Rectal smooth muscle tissue (tissue), 1 donor: ENCODE data around the gene R3HDM1.
A peak's percentile ranks its signal among the peaks of the same experiment; 100 is the strongest.
"Not testable (repeated sequence)": the region's sequence is repeated elsewhere in the genome, so short reads cannot be mapped to it uniquely, and the experiment has no call there.

Experiments used
- H3K27ac ChIP-seq: one replicate; pipeline ENCODE4 v1.7.0; 2013; ENCODE audit warnings: low read depth, low read length, inconsistent platforms
- H3K27me3 ChIP-seq: one replicate; pipeline ENCODE4 v1.7.0; 2013; ENCODE audit warnings: low read length; ENCODE audit not compliant: control insufficient read depth, insufficient read depth
- H3K36me3 ChIP-seq: one replicate; pipeline ENCODE4 v1.7.0; 2013; ENCODE audit warnings: low read length; ENCODE audit not compliant: control insufficient read depth, insufficient read depth
- H3K4me1 ChIP-seq: one replicate; pipeline ENCODE4 v1.7.0; 2013; ENCODE audit warnings: low read length; ENCODE audit not compliant: control insufficient read depth, insufficient read depth
- H3K4me3 ChIP-seq: one replicate; pipeline ENCODE4 v1.7.0; 2013; ENCODE audit warnings: low read length
- H3K9ac ChIP-seq: one replicate; pipeline ENCODE4 v1.7.0; 2013; ENCODE audit warnings: low read length

The R3HDM1 gene

DNA sequence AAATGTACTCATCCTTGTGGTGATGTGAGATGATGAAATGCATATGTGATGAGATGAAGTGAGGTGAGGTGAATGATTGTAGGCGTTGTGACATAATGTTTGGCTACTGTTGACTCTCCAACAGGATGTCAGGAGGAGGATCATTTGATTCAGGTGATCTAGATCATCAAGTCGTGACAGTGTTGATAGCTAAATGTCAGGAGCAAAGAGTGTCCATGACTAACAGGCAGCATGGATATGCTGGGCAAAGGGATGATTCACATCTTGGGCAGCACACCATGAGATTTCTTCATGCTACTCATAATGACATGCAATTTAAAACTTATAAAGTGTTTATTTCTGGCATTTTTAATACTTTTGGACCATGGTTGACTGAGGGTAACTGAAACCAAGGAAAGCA lies 170.2 kb downstream of the R3HDM1 start:
- H3K4me1 ChIP-seq: no peaks in the 10 kb centered on the region
- H3K36me3 ChIP-seq: no peaks in the 10 kb centered on the region
- no peak overlapping the region for H3K4me3 ChIP-seq
- no peak overlapping the region for H3K27ac ChIP-seq
- H3K27me3 ChIP-seq: no peaks in the 10 kb centered on the region
- no peak overlapping the region for H3K9ac ChIP-seq

DNA sequence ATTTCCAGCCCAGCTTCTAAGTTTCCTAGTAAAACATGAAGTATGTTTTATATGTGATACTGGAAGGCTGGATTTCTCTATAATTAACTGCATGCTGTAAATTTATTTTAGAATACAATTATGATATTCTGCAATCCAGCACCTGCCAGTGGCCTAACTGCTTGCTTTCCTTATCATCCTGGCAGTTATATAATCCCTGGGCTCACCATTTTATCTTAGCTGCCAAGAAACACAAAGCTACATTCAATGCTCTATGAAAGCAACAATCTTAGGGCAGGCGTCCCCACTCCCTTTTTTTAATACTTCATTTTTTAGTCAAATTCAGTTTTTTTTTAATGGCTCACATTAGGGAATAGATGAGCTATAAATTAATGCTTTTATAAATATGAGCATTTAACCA lies 172.0 kb downstream of the R3HDM1 start:
- H3K9ac ChIP-seq: no peak overlapping the region
- no peaks in the 10 kb centered on the region for H3K27me3 ChIP-seq
- no peak overlapping the region for H3K27ac ChIP-seq
- no peaks in the 10 kb centered on the region for H3K4me1 ChIP-seq
- H3K4me3 ChIP-seq: no peak overlapping the region
- no peaks in the 10 kb centered on the region for H3K36me3 ChIP-seq

GRCh38 chr2:135704075-135704474 lies 172.8 kb downstream of the R3HDM1 start:
- H3K36me3 ChIP-seq, H3K9ac ChIP-seq, H3K4me3 ChIP-seq, H3K4me1 ChIP-seq, H3K27me3 ChIP-seq, H3K27ac ChIP-seq: not testable (repeated sequence)

DNA sequence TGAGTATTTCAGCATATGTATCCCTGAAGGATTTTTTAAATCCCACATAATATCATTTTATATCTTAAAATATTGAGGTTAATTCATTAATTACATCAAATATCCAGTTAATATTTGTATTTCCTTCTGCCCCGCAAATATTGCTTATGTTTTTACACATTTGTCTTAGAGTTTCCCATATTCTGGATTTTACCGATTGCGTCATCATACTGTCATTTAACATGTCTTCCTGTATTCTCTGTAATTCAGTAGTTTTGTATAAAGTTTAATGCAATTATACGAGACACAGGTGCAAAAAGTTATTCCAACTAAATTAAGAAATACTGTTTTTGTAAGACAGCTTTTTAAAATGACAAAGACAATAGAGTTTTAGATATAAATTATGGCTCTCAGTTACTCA lies 176.9 kb downstream of the R3HDM1 start:
- Histone ChIP-seq H3K4me3 (no peak overlapping the region), H3K9ac (no peak overlapping the region), H3K4me1 (no peaks in the 10 kb centered on the region), H3K36me3 (no peaks in the 10 kb centered on the region), H3K27me3 (no peaks in the 10 kb centered on the region), H3K27ac (no peak overlapping the region)

- no peak overlapping the region for H3K27ac ChIP-seq
- no peaks in the 10 kb centered on the region for H3K27me3 ChIP-seq
- H3K36me3 ChIP-seq: no peaks in the 10 kb centered on the region
- H3K4me1 ChIP-seq: no peaks in the 10 kb centered on the region
- no peak overlapping the region for H3K4me3 ChIP-seq
- H3K9ac ChIP-seq: no peak overlapping the region
Observed at GRCh38 chr2:135709992-135710391, 178.7 kb downstream of the R3HDM1 start.

DNA sequence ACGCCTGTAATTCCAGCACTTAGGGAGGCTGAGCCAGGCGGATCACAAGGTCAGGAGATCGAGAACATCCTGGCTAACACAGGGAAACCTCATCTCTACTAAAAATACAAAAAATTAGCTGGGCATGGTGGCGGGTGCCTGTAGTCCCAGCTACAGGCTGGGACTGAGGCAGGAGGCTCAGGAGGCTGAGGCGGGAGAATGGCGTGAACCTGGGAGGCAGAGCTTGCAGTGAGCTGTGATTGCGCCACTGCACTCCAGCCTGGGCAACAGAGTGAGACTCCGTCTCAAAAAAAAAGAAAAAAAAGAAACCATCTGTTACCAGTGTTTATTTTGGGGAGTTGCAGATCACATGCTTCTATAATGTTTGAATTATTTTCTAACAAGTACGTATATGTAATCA lies 183.8 kb downstream of the R3HDM1 start:
- not testable (repeated sequence) for H3K36me3 ChIP-seq, H3K27ac ChIP-seq

DNA sequence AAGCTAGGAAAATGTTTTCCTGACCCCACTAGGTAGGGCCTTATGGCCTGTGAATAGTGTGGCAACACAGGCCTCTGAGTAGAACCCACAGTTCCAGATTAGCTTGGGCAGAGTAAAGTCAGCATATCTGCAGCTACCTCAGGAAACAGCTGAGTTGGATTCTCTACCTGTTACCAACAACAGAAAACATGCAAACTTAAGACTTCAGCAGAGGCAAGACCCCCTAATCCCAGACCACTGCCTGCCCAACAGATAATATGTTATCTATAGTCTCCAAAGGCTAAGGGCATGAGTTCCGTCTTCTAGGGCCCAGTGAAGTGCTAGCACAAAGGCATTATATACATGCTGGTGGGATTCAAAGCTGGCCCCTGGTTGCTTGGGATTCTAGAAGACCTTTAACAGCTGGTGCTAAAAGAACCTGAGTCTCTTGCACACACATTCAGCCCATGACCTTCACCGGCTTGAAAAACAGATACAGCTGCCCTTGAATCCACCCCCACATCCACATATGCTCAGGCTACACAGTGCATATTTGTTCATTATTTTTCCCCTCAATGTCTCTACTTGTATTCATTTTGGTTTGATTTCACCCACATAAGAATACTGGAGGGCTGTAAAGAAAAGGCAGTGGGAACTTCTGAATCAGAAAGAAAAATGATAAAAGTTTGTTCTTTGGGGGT lies 196.9 kb downstream of the R3HDM1 start:
- Histone ChIP-seq H3K27me3 (no peaks in the 10 kb centered on the region), H3K27ac (no peak overlapping the region), H3K4me1 (no peaks in the 10 kb centered on the region), H3K4me3 (no peak overlapping the region), H3K9ac (no peak overlapping the region), H3K36me3 (peaks cover 3% of the 10 kb centered on the region)

More for the DNA sequence above, 183.8 kb downstream of the R3HDM1 start:
- not testable (repeated sequence) for H3K4me3 ChIP-seq, H3K9ac ChIP-seq, H3K4me1 ChIP-seq, H3K27me3 ChIP-seq

DNA sequence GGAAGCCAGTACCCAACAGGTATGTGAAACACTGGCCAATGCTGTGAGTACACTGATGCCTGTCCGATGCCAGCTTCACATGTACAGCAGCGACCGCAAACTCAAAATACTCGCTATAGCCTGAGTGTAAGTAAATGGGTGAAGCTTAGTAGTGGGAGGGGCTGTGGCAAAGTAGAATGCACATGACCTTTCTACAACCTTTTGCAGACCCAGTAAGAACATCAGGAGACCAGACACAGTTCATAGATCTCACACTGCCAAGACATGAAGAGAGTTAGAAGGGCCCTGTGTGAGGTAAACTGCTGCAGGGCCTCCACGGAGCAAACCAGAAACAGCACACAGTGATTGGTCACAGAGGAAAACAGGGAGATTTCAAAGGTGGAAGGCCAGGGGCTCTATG lies 201.3 kb downstream of the R3HDM1 start:
- H3K36me3 ChIP-seq: no peaks in the 10 kb centered on the region
- no peak overlapping the region for H3K4me3 ChIP-seq
- H3K9ac ChIP-seq: no peak overlapping the region
- no peak overlapping the region for H3K27ac ChIP-seq
- H3K4me1 ChIP-seq: no peaks in the 10 kb centered on the region
- no peaks in the 10 kb centered on the region for H3K27me3 ChIP-seq

- Histone ChIP-seq H3K36me3 (no peaks in the 10 kb centered on the region), H3K27me3 (no peaks in the 10 kb centered on the region), H3K27ac (no peak overlapping the region), H3K4me1 (no peaks in the 10 kb centered on the region), H3K9ac (no peak overlapping the region), H3K4me3 (no peak overlapping the region)
Observed at GRCh38 chr2:135733045-135733444, 201.8 kb downstream of the R3HDM1 start.

DNA sequence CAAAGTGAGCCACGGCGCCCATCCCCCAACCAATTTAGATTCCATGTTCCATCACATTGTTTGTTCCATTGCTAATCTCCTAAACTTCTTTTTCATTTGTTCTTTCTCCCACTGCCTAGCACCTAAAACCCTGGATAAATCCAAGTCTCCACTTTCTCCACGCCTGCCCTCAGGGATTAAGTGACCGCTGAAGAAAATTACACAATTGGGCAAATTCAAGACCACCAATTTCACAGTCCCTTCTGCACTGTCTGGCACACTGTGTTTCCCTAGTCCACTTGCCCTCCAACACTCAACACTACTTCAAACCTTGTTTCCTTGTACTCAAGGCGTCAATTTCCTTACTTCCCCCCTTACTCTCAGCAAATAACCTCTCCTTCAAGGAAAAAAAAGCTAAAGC lies 205.3 kb downstream of the R3HDM1 start:
- no peak overlapping the region for H3K4me3 ChIP-seq
- no peaks in the 10 kb centered on the region for H3K36me3 ChIP-seq
- H3K27me3 ChIP-seq: no peaks in the 10 kb centered on the region
- no peak overlapping the region for H3K27ac ChIP-seq
- no peaks in the 10 kb centered on the region for H3K4me1 ChIP-seq
- H3K9ac ChIP-seq: no peak overlapping the region

DNA sequence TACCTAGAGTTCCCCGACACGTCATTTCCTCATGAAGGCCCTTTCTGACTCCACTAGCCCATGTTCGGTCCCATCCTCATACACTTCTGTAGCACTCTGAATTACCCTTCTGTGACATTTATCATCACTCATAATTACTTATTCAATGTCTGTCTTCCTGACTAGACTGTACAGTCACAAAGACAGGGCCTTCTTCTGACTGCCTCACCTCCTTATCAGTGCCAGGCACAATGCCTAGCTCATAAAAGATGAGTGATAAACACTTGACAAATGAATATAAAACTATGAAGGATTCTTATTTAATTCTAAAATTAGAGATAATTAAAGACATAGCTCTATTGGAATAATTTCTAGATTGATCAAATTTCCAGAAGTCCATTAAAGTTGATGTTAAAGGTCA lies 208.9 kb downstream of the R3HDM1 start:
- Histone ChIP-seq H3K4me1 (peaks cover 6% of the 10 kb centered on the region), H3K9ac (no peak overlapping the region), H3K27ac (no peak overlapping the region), H3K4me3 (no peak overlapping the region), H3K27me3 (no peaks in the 10 kb centered on the region), H3K36me3 (no peaks in the 10 kb centered on the region)

GRCh38 chr2:135741043-135741394 lies 209.7 kb downstream of the R3HDM1 start:
- peak overlapping the region; percentile 88 for H3K4me3 ChIP-seq
- H3K4me1 ChIP-seq: peaks cover 6% of the 10 kb centered on the region
- no peaks in the 10 kb centered on the region for H3K27me3 ChIP-seq
- no peaks in the 10 kb centered on the region for H3K36me3 ChIP-seq
- H3K9ac ChIP-seq: no peak overlapping the region
- H3K27ac ChIP-seq: peak overlapping the region; percentile 98

DNA sequence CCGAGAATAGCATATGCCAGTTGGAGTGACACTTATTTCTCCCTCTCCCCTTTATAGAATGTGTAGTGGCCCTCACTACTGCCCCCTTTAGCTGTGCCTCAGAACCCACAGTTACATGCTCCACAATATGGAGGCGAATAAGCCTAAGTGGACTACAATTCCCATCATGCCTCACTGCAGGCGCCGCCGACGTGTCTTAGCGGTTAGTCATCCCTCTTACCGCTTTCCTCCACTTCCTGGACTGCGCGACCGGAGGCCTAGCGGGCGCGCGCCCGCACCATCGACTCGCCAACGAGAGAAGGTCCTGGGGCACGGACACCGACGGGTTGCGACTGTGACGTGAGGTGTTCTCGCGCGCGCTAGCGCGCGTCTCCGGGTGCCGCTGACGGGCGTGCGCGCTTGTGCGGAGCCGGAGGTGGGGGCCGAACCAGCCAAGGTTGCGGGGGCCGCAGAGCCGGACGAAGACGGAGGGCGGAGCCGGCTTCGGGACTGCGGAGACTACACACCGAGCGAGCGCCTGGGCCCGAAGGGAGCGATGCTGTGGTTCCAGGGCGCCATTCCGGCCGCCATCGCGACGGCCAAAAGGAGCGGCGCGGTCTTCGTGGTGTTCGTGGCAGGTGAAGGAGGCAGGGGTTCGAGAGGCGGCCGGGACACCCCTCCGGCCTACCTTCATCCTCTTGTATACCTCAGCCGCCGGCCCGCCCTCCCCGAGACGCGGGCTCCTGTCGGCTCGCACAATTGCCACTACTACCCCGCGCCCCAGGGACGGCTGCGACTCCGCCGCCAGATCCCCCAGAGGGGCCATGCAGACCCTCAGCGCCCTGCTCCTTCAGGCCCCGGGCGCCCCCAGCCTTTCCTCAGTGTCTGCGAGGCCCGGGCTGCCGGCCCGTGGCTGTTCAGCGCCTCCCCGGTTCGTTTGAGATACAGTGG lies 210.4 kb downstream of the R3HDM1 start, which contains the start of gene UBXN4:
UBXN4 (plus strand) TSS at position 461 of the 930 bp plus-strand sequence; CDS start at position 536, 75 bp downstream.
- peaks cover 6% of the 10 kb centered on the region for H3K4me1 ChIP-seq
- H3K27ac ChIP-seq: peak within 1 kb of the TSS; percentile 98
- peak within 1 kb of the TSS; percentile 88 for H3K4me3 ChIP-seq
- peak within 1 kb of the TSS; percentile 77 for H3K9ac ChIP-seq
- H3K36me3 ChIP-seq: no peaks in the 10 kb centered on the region
- H3K27me3 ChIP-seq: no peaks in the 10 kb centered on the region
